BJ (cell line): Measurements from ENCODE around the gene ANO10. TPM values are rescaled to one million over a fixed set of nuclear protein-coding genes. Genes with fewer than 3 reads are reported as not detected.

Experiments used
- CTCF ChIA-PET: fragments of 350-600 bp; formaldehyde crosslinking; extraction: SDS; loops from one replicate; lab custom pipeline; 2021; ENCODE audit warnings: antibody characterized with exemption, inconsistent platforms; lab: Yijun Ruan, JAX
- POLR2A ChIA-PET: fragments of 300-600 bp; sonication (Branson Sonifier 250); formaldehyde crosslinking; extraction: SDS; loops from one replicate; lab custom pipeline; 2021; ENCODE audit warnings: antibody characterized with exemption; lab: Charles Lee
- DNase-seq: peaks from one replicate; pipeline ENCODE4 v3.0.0-alpha.2; 2011; ENCODE audit warnings: low read depth
- H3K27me3 ChIP-seq: 2 replicates; pipeline ENCODE4 v1.6.0; 2011; ENCODE audit warnings: low read length; ENCODE audit not compliant: control insufficient read depth, insufficient read depth
- H3K36me3 ChIP-seq: 2 replicates; pipeline ENCODE4 v1.5.1; 2011; ENCODE audit warnings: low read length; ENCODE audit not compliant: control insufficient read depth, insufficient read depth
- H3K4me3 ChIP-seq: 2 replicates; pipeline ENCODE4 v1.5.1; 2011; ENCODE audit warnings: low read depth, mild to moderate bottlenecking, control low read depth, low read length
- CTCF ChIP-seq: IDR thresholded peaks from 2 replicates; pipeline ENCODE4 v1.5.1; 2011; ENCODE audit warnings: low read depth, mild to moderate bottlenecking, control low read depth, inconsistent platforms, low read length, moderate library complexity; ENCODE audit not compliant: insufficient read depth
- polyA plus RNA-seq: library from polyadenylated mRNA; depleted of rRNA; stranded (reverse); fragments of >200 nt; gene quantifications from 2 replicates; pipeline ENCODE4 v1.2.3, GENCODE V29; 2011

The ANO10 gene
- polyA plus RNA-seq, 1 experiment = 36.6 TPM

DNA sequence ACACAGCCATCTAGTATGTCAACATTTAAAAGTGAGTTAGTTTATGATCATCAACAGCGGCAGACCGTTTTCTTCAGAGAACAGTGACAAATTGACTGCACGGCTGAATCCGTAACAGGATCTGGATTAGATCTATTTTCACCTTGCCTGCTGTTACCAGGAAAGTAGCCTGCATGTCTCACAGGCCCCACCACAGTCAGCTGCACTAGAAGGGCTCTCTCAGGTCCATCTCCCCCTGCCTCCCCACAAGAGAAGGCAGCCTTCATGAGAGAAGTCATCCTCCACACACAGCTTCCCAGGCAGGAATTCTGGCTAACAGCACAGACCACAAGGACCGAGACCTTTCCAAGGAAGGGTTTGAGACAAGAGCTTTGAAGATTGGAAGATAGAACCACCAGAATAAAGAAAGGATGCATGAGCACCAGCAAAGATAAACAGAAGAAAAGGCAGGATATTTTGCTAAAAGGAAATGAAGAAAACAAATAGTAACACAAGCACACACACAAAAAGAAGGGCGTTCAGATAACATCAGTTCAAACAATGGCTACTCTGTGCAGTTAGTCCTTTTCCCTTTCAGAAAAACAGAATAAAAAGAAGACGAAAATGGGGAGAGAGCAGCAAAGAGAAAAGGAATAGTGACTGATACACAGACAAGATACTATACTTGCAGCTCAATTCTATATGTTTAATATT lies 208.0 kb downstream of the ANO10 start:
- Histone ChIP-seq H3K36me3 (no peaks in the 10 kb centered on the region), H3K4me3 (no peak overlapping the region), H3K27me3 (no peaks in the 10 kb centered on the region)
- CTCF ChIA-PET = no interaction called here
- TF ChIP-seq CTCF = no peak
- POLR2A ChIA-PET = no interaction called here
- no peak for DNase-seq

- TF ChIP-seq CTCF = no peak
- Histone ChIP-seq H3K36me3 (no peaks in the 10 kb centered on the region), H3K27me3 (no peaks in the 10 kb centered on the region), H3K4me3 (no peak overlapping the region)
- ChIA-PET CTCF (interaction anchor here (0.8 to 1.5 kb wide), 4 partner anchors 9 to 91 kb away, joined by 3 to 7 read pairs (median 4); no protein-coding TSS in a partner anchor), POLR2A (interaction anchor here (0.6 kb wide), 1 partner anchor 1523 kb away, joined by 3 read pairs; no protein-coding TSS in a partner anchor)
- no peak for DNase-seq
Observed at GRCh38 chr3:43411429-43411828, 210.4 kb downstream of the ANO10 start.

DNA sequence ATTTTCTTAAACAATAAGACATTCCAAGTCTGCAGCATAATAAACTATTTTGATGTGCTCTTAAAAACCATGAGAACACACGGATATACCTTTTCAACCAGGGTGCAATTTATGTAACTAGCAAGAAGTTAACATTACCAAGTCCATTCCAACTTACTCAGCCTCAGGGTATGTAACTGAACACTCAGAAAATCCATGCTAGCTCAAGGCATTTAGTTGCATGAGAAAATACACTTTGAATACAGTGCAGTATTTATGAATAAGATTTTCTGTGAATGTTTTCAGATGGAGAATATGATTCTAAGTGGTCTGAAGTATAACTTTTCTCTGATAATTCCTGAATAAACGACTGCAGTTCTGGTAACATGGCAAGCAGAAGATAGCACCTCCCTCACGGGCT lies 211.2 kb downstream of the ANO10 start:
- ChIA-PET POLR2A (no interaction called here), CTCF (interaction anchor here (1.5 kb wide), 1 partner anchor 11 kb away, joined by 7 read pairs; no protein-coding TSS in a partner anchor)
- no peak for DNase-seq
- H3K36me3 ChIP-seq = no peaks in the 10 kb centered on the region
- no peak for TF ChIP-seq CTCF
- no peak overlapping the region for H3K4me3 ChIP-seq
- no peaks in the 10 kb centered on the region for H3K27me3 ChIP-seq

GRCh38 chr3:43409506-43409905 lies 212.3 kb downstream of the ANO10 start:
- H3K4me3 ChIP-seq = no peak overlapping the region
- H3K27me3 ChIP-seq = no peaks in the 10 kb centered on the region
- H3K36me3 ChIP-seq = no peaks in the 10 kb centered on the region
- TF ChIP-seq CTCF = no peak
- ChIA-PET CTCF (no interaction called here), POLR2A (no interaction called here)
- DNase-seq = no peak

- no peaks in the 10 kb centered on the region for H3K27me3 ChIP-seq
- DNase-seq = no peak
- ChIA-PET CTCF (no interaction called here), POLR2A (no interaction called here)
- no peaks in the 10 kb centered on the region for H3K36me3 ChIP-seq
- no peak for TF ChIP-seq CTCF
- no peak overlapping the region for H3K4me3 ChIP-seq
Observed at GRCh38 chr3:43406643-43407023, 215.2 kb downstream of the ANO10 start.
